K562 (cell line): ENCODE data around the gene ROM1. TPM values are rescaled to one million over a fixed set of nuclear protein-coding genes. Genes with fewer than 3 reads are reported as not detected.

ENCODE experiments used
- CEBPG ChIP-seq, 3 experiments: fragments of 200-800 bp in 1 of 3; sonication (Bioruptor generic) in 1 of 3; sonication (generic) in 1 of 3; formaldehyde crosslinking in 1 of 3; IDR thresholded peaks in 2 of 3; conservative IDR thresholded peaks in 1 of 3; 2 replicates each; pipeline versions ENCODE4 v1.6.1 to v1.8.0; 2016 to 2022; ENCODE audit warnings: missing compliant biosample characterization in 2 of 3, missing genetic modification characterization in 2 of 3, mild to moderate bottlenecking in 1 of 3, missing genetic modification reagents in 1 of 3
- CREBBP ChIP-seq: IDR thresholded peaks from one replicate; pipeline ENCODE4 v1.6.1; 2012; ENCODE audit warnings: low read depth, mild to moderate bottlenecking, control low read depth, inconsistent platforms, low read length
- CXXC5 ChIP-seq: fragments of 250-450 bp; sonication (Bioruptor Pico); IDR thresholded peaks from 2 replicates; pipeline ENCODE4 v1.8.0; 2022; ENCODE audit warnings: inconsistent platforms, mild to moderate bottlenecking, moderate library complexity
- ELF2 ChIP-seq: fragments of 250-450 bp; sonication (Bioruptor Pico); IDR thresholded peaks from 2 replicates; pipeline ENCODE4 v1.5.0; 2021; ENCODE audit warnings: mild to moderate bottlenecking
- ETV1 ChIP-seq: fragments of 450-650 bp; conservative IDR thresholded peaks from 2 replicates; pipeline ENCODE4 v1.6.1; 2016; ENCODE audit warnings: missing genetic modification characterization, control low read depth, low read depth, missing compliant biosample characterization
- FOXK2 ChIP-seq, 2 experiments: fragments of 450-650 bp; IDR thresholded peaks in 1 of 2; conservative IDR thresholded peaks in 1 of 2; 2 replicates each; pipeline ENCODE4 v1.6.1; 2016; ENCODE audit warnings: low read depth in 2 of 2, mild to moderate bottlenecking in 1 of 2
- MEF2A ChIP-seq: IDR thresholded peaks from 2 replicates; pipeline ENCODE4 v1.6.1; 2011; ENCODE audit warnings: low read depth, mild to moderate bottlenecking, low read length, moderate library complexity; ENCODE audit not compliant: control insufficient read depth
- NFE2 ChIP-seq: IDR thresholded peaks from 2 replicates; pipeline ENCODE4 v1.6.1; 2014; ENCODE audit warnings: antibody characterized with exemption, low read depth
- POLR2A ChIP-seq: fragments of 450-650 bp; conservative IDR thresholded peaks from 2 replicates; pipeline ENCODE4 v1.6.1; 2016
- POLR2H ChIP-seq: IDR thresholded peaks from 2 replicates; pipeline ENCODE4 v1.6.1; 2016; ENCODE audit warnings: missing genetic modification characterization, low read depth, mild to moderate bottlenecking, control low read depth, missing compliant biosample characterization, moderate library complexity
- SP2 ChIP-seq: IDR thresholded peaks from 2 replicates; pipeline ENCODE4 v1.6.1; 2011; ENCODE audit warnings: mild to moderate bottlenecking, low read depth, low read length, moderate library complexity; ENCODE audit not compliant: poor library complexity, severe bottlenecking; ENCODE audit errors: extremely low read depth
- ZNF75A ChIP-seq: fragments of 450-650 bp; formaldehyde crosslinking; IDR thresholded peaks from 2 replicates; pipeline ENCODE4 v1.4.0; 2020; ENCODE audit warnings: mild to moderate bottlenecking
- polyA plus RNA-seq, 8 experiments: library from polyadenylated mRNA; depleted of rRNA in 4 of 8; stranded (reverse) in 5 of 8; unstranded in 3 of 8; fragments of >200 nt; fragmentation: Nextera tagmentation in 2 of 8; fragmentation: Illumina TruSeq in 1 of 8; extraction: Ambion mirVana in 2 of 8; extraction: Trizol in 1 of 8; gene quantifications; 2 replicates each; pipeline versions ENCODE4 v1.2.1 to v1.2.3, GENCODE V29; 2011 to 2014; ENCODE audit warnings: inconsistent platforms in 1 of 8, missing spikeins in 1 of 8
- total RNA-seq, 7 experiments: library from RNA; depleted of rRNA in 6 of 7; stranded (reverse); fragments of >200 nt in 6 of 7; fragmentation: Illumina TruSeq in 2 of 7; extraction: Trizol in 2 of 7; gene quantifications; 2 replicates each; pipeline versions ENCODE4 v1.2.1 to v1.2.3, GENCODE V29; 2011 to 2021; ENCODE audit warnings: low replicate concordance in 1 of 7
- TF ChIP-seq, protein P1 (sequence below): sonication (generic); formaldehyde crosslinking; IDR thresholded peaks from 2 replicates; pipeline ENCODE4 v1.8.1; 2023; ENCODE audit warnings: mild to moderate bottlenecking, missing genetic modification reagents
- TF ChIP-seq, protein P2 (sequence below): sonication (generic); formaldehyde crosslinking; IDR thresholded peaks from 2 replicates; pipeline ENCODE4 v1.8.0; 2022; ENCODE audit warnings: mild to moderate bottlenecking, missing genetic modification reagents, borderline replicate concordance
- TF ChIP-seq, protein P3 (sequence below), 2 experiments: IDR thresholded peaks; 2 replicates each; pipeline ENCODE4 v1.6.1; 2011; ENCODE audit warnings: borderline replicate concordance in 1 of 2, control low read depth in 1 of 2, low read depth in 1 of 2, low read length in 1 of 2, mild to moderate bottlenecking in 1 of 2, mixed read lengths in 1 of 2, moderate library complexity in 1 of 2; ENCODE audit not compliant: insufficient read depth in 1 of 2, insufficient read length in 1 of 2, poor library complexity in 1 of 2, severe bottlenecking in 1 of 2; ENCODE audit errors: extremely low read depth in 1 of 2
- TF ChIP-seq, protein P4 (sequence below): fragments of 450-650 bp; IDR thresholded peaks from 2 replicates; pipeline ENCODE4 v1.7.0; 2016; ENCODE audit warnings: borderline replicate concordance

Gene ROM1
- total and polyA plus RNA-seq, 9 of the 15 experiments (the other 6 are each of a cell fraction or from before 2014, with no cell fraction given) = 0.75 to 4.0 (median 2.6) TPM

DNA sequence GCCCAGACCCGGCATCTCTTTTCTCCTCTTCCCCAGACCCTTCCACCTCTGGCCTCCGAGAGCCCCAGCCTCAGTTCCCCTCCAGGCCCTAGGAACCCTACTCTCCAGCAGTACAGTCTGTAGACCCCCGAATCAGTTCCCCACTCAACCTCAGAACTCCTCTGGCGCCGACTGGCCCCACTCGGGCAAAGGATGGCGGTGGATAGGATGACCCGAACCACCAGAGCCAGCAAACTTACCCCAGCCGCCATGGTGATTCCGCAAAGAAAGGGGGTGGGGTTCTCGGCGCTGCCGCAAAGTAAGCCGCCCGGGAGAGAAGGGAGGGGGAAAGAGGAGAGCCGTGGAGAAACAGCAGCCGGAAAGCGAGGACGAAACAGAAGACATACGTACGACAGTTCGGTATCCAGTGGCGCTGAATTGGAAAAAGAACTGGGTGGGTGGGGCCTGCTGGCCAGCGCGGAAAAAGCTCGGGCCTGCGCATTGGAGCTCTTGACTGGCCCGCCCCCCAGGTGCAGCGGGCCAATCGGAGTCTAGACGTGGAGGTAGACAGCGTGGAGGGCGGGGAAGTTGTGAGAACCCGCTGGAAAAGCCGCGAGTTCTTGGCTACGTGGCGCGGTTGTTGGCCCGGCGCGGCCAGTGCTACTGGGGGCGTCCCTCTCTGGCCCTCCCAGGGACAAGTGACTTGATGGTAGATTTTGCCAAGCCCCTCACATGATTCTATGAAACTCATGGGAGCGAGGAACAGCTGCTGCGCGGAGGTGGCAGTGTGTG is 39.3 kb upstream of the ROM1 start, which contains the start of gene EEF1G (continued):
- peak; percentile 10; the same call in 1 of the 2 replicates for TF ChIP-seq CXXC5 (CRISPR knock-in tag)
- no peak for TF ChIP-seq CREBBP
- TF ChIP-seq, protein P1, sequence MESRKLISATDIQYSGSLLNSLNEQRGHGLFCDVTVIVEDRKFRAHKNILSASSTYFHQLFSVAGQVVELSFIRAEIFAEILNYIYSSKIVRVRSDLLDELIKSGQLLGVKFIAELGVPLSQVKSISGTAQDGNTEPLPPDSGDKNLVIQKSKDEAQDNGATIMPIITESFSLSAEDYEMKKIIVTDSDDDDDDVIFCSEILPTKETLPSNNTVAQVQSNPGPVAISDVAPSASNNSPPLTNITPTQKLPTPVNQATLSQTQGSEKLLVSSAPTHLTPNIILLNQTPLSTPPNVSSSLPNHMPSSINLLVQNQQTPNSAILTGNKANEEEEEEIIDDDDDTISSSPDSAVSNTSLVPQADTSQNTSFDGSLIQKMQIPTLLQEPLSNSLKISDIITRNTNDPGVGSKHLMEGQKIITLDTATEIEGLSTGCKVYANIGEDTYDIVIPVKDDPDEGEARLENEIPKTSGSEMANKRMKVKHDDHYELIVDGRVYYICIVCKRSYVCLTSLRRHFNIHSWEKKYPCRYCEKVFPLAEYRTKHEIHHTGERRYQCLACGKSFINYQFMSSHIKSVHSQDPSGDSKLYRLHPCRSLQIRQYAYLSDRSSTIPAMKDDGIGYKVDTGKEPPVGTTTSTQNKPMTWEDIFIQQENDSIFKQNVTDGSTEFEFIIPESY = peak; percentile 67; the same call in 1 of the 2 replicates
- TF ChIP-seq, protein P2, sequence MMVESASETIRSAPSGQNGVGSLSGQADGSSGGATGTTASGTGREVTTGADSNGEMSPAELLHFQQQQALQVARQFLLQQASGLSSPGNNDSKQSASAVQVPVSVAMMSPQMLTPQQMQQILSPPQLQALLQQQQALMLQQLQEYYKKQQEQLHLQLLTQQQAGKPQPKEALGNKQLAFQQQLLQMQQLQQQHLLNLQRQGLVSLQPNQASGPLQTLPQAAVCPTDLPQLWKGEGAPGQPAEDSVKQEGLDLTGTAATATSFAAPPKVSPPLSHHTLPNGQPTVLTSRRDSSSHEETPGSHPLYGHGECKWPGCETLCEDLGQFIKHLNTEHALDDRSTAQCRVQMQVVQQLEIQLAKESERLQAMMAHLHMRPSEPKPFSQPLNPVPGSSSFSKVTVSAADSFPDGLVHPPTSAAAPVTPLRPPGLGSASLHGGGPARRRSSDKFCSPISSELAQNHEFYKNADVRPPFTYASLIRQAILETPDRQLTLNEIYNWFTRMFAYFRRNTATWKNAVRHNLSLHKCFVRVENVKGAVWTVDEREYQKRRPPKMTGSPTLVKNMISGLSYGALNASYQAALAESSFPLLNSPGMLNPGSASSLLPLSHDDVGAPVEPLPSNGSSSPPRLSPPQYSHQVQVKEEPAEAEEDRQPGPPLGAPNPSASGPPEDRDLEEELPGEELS = peak; percentile 30; the same call in 1 of the 2 replicates
- TF ChIP-seq MEF2A = no peak
- peak; percentile 45; the same call in 1 of the 2 replicates for TF ChIP-seq NFE2
- peak; percentile 44 for TF ChIP-seq SP2
- TF ChIP-seq POLR2H (tag) = peak; percentile 88
- TF ChIP-seq ETV1 (tag) = no peak
- TF ChIP-seq, protein P3, sequence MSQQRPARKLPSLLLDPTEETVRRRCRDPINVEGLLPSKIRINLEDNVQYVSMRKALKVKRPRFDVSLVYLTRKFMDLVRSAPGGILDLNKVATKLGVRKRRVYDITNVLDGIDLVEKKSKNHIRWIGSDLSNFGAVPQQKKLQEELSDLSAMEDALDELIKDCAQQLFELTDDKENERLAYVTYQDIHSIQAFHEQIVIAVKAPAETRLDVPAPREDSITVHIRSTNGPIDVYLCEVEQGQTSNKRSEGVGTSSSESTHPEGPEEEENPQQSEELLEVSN (IDR thresholded peaks at IDR 0.05; ENCODE audit: borderline replicate concordance in 1 of 2, extremely low read depth in 1 of 2, insufficient read depth in 1 of 2, insufficient read length in 1 of 2, low read depth in 1 of 2, low read length in 1 of 2, poor library complexity in 1 of 2, severe bottlenecking in 1 of 2) = peak; percentile 23 to 58
- TF ChIP-seq, protein P4, sequence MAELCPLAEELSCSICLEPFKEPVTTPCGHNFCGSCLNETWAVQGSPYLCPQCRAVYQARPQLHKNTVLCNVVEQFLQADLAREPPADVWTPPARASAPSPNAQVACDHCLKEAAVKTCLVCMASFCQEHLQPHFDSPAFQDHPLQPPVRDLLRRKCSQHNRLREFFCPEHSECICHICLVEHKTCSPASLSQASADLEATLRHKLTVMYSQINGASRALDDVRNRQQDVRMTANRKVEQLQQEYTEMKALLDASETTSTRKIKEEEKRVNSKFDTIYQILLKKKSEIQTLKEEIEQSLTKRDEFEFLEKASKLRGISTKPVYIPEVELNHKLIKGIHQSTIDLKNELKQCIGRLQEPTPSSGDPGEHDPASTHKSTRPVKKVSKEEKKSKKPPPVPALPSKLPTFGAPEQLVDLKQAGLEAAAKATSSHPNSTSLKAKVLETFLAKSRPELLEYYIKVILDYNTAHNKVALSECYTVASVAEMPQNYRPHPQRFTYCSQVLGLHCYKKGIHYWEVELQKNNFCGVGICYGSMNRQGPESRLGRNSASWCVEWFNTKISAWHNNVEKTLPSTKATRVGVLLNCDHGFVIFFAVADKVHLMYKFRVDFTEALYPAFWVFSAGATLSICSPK = no peak
- TF ChIP-seq POLR2A = peak; percentile 97
- peak; percentile 79 to 88 for TF ChIP-seq FOXK2 (conservative IDR thresholded peaks at IDR 0.05 in 1 of 2, IDR thresholded peaks at IDR 0.05 in 1 of 2; ENCODE audit: low read depth in 2 of 2)
- 0 out of 2 replicates have a peak, but pooled peaks have one; percentile 67 for TF ChIP-seq ELF2 (CRISPR knock-in tag)
- TF ChIP-seq CEBPG (CRISPR knock-in tag; IDR thresholded peaks at IDR 0.05) = no peak
- no peak for TF ChIP-seq CEBPG (tag; conservative IDR thresholded peaks at IDR 0.05 in 1 of 2, IDR thresholded peaks at IDR 0.05 in 1 of 2)
- TF ChIP-seq ZNF75A (CRISPR knock-in tag) = no peak
